ENCODE results near the gene SIRT3.

Gene SIRT3

GRCh38 chr11:235997-236773 is at the start of gene SIRT3:
TSS of gene SIRT3 (minus strand) at chr11:236342. CDS start at chr11:236328, 14 bp downstream.
- peak; percentile 87 for DNase-seq

GRCh38 chr11:285894-286220 is 49.7 kb upstream of the SIRT3 start:
- no peak for DNase-seq

GRCh38 chr11:285021-285893 is 49.1 kb upstream of the SIRT3 start:
- no peak for DNase-seq

- no peak for DNase-seq
Measured at GRCh38 chr11:284105-285020, 48.2 kb upstream of the SIRT3 start.

- no peak for DNase-seq
Measured at GRCh38 chr11:283405-284104, 47.4 kb upstream of the SIRT3 start.

- DNase-seq: no peak
Measured at GRCh38 chr11:282630-283360, 46.7 kb upstream of the SIRT3 start.

- peak; percentile 55 for DNase-seq
Measured at GRCh38 chr11:282171-282570, 46.0 kb upstream of the SIRT3 start.

GRCh38 chr11:281486-282161 is 45.5 kb upstream of the SIRT3 start:
- no peak for DNase-seq

- DNase-seq: peak; percentile 73
Measured at GRCh38 chr11:280706-281485, 44.8 kb upstream of the SIRT3 start.

- DNase-seq: peak; percentile 74
Measured at GRCh38 chr11:279966-280705, 44.0 kb upstream of the SIRT3 start.

GRCh38 chr11:279040-279965 is 43.2 kb upstream of the SIRT3 start:
- DNase-seq: peak; percentile 61

GRCh38 chr11:278001-278951 is 42.1 kb upstream of the SIRT3 start, which contains the start of gene NLRP6:
TSS of gene NLRP6 (plus strand) at chr11:278407. CDS start at chr11:278570, 163 bp downstream.
- DNase-seq: no peak

- no peak for DNase-seq
Measured at GRCh38 chr11:276219-276618, 40.1 kb upstream of the SIRT3 start.

- DNase-seq: no peak
Measured at GRCh38 chr11:272931-273198, 36.7 kb upstream of the SIRT3 start.

- no peak for DNase-seq
Measured at GRCh38 chr11:272195-272930, 36.2 kb upstream of the SIRT3 start.

GRCh38 chr11:271319-271715 is 35.2 kb upstream of the SIRT3 start:
- DNase-seq: no peak

Data from activated CD8-positive, alpha-beta memory T cell treated with anti-CD3 and anti-CD28 coated beads, Interleukin-2, amount 50 U/mL, for 48 hours (primary cell).